Measurements from ENCODE around the gene MYO1H. TPM values are rescaled to one million over a fixed set of nuclear protein-coding genes. Genes with fewer than 3 reads are reported as not detected.

Gene MYO1H
- total RNA-seq, 1 experiment from 2014 or later = not detected

DNA sequence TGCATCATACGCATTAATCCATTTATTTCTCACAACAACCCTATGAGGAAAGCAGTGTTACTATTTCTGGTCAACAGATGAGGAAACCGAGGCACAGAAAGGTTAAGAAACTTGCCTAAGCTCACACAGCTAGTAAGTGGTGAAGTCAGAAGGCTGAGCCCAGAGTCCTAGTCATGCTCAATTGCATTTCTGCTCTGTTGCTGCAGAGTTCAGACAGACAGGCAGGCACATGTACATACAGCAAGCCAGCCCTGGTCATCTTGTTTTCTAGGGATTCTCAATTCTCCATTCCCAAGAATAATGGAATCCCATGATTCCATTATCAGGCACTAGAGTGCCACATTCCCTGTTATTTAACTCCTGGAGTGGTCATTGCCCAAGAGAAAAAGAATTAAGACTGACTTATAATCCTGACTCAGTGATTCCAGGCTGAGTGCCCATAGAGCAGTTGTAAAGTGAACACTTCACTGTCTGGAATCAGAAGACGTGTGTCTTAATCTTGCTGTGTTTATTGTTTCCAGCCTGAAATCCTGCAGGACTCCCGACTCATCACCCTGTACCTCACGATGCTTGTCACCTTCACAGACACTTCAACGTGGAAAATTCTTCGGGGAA is 140.5 kb downstream of the MYO1H start:
- intact Hi-C loops (cut with micrococcal nuclease) = no loop called here
- BruUV-seq (replicated peaks) = no TSS peak
- no peak for ATAC-seq

GRCh38 chr12:109489016-109489954 is 141.6 kb downstream of the MYO1H start:
- ChIA-PET POLR2A (no interaction called here), CTCF (no interaction called here), RAD21 (ENCODE audit: low non-redundant PET in 1 of 2, low total read pairs in 2 of 2, uncharacterized antibody in 2 of 2, unreplicated experiment in 2 of 2) (no interaction called here)
- H3K9me2 ChIP-seq (ENCODE audit: insufficient read depth) = no peaks in the 10 kb centered on the region
- H3K9me3 ChIP-seq (ENCODE audit: control insufficient read depth in 1 of 2, insufficient read depth in 1 of 2, low read depth in 1 of 2, low read length in 2 of 2) = no peaks in the 10 kb centered on the region
- ATAC-seq (no peak), DNase-seq (ENCODE audit: low read depth, low spot score) (no peak)
- peaks cover 26 to 42% of the 10 kb centered on the region in 2 experiments for H3K36me3 ChIP-seq (ENCODE audit: control insufficient read depth in 1 of 2, insufficient read depth in 2 of 2, low read length in 2 of 2)
- H3K27ac ChIP-seq (ENCODE audit: low read depth, low read length) = no peak overlapping the region
- no peaks in the 10 kb centered on the region for H3K79me2 ChIP-seq (ENCODE audit: insufficient read depth, low read length)
- H4K20me1 ChIP-seq (ENCODE audit: insufficient read depth) = no peaks in the 10 kb centered on the region
- no peak overlapping the region for H3K4me2 ChIP-seq (ENCODE audit: low read length)
- H3K4me1 ChIP-seq (ENCODE audit: control insufficient read depth in 1 of 2, insufficient read depth in 2 of 2, low read length in 2 of 2) = no peaks in the 10 kb centered on the region
- no peak overlapping the region for H3K9ac ChIP-seq (ENCODE audit: low read length)
- intact Hi-C loops (cut with micrococcal nuclease) = no loop called here
- no TSS peak for BruUV-seq (replicated peaks)
- no peak overlapping the region for H2AFZ ChIP-seq (ENCODE audit: low read depth, low read length, poor library complexity, severe bottlenecking)
- no peak overlapping the region for H3K4me3 ChIP-seq (replicated peaks in 1 of 2; ENCODE audit: low read depth in 1 of 2, low read length in 2 of 2)
- no peaks in the 10 kb centered on the region for H3K27me3 ChIP-seq (ENCODE audit: insufficient read depth, low read length)
- TF ChIP-seq ZBTB33 (IDR thresholded peaks at IDR 0.05; ENCODE audit: extremely low read depth, insufficient replicate concordance, low read length) (no peak), RAD21 (IDR thresholded peaks at IDR 0.05; ENCODE audit: low read depth) (no peak), POLR2A (IDR thresholded peaks at IDR 0.05; ENCODE audit: borderline replicate concordance, extremely low read depth, insufficient read depth, insufficient read length) (no peak), ZNF274 (IDR thresholded peaks at IDR 0.05; ENCODE audit: low read depth, low read length) (no peak), EZH2phosphoT487 (IDR thresholded peaks at IDR 0.05; ENCODE audit: borderline replicate concordance) (no peak), EGR1 (IDR thresholded peaks at IDR 0.05; ENCODE audit: low read depth) (no peak), MAX (IDR thresholded peaks at IDR 0.05) (no peak), SIN3A (IDR thresholded peaks at IDR 0.05; ENCODE audit: low read depth) (no peak), EZH2 (IDR thresholded peaks at IDR 0.05) (no peak)
- TF ChIP-seq, protein P1, sequence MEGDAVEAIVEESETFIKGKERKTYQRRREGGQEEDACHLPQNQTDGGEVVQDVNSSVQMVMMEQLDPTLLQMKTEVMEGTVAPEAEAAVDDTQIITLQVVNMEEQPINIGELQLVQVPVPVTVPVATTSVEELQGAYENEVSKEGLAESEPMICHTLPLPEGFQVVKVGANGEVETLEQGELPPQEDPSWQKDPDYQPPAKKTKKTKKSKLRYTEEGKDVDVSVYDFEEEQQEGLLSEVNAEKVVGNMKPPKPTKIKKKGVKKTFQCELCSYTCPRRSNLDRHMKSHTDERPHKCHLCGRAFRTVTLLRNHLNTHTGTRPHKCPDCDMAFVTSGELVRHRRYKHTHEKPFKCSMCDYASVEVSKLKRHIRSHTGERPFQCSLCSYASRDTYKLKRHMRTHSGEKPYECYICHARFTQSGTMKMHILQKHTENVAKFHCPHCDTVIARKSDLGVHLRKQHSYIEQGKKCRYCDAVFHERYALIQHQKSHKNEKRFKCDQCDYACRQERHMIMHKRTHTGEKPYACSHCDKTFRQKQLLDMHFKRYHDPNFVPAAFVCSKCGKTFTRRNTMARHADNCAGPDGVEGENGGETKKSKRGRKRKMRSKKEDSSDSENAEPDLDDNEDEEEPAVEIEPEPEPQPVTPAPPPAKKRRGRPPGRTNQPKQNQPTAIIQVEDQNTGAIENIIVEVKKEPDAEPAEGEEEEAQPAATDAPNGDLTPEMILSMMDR (IDR thresholded peaks at IDR 0.05 in 2 of 3, conservative IDR thresholded peaks at IDR 0.05 in 1 of 3; ENCODE audit: borderline replicate concordance in 1 of 3, insufficient read depth in 1 of 3, low read depth in 2 of 3, low read length in 2 of 3) = no peak

More for the DNA sequence above, 140.5 kb downstream of the MYO1H start:
- ChIA-PET CTCF (no interaction called here), RAD21 (ENCODE audit: low non-redundant PET in 1 of 2, low total read pairs in 2 of 2, uncharacterized antibody in 2 of 2, unreplicated experiment in 2 of 2) (no interaction called here), POLR2A (no interaction called here)
- no peak for DNase-seq (ENCODE audit: low read depth, low spot score)
- Histone ChIP-seq H3K27ac (ENCODE audit: low read depth, low read length) (no peak overlapping the region), H3K36me3 (ENCODE audit: control insufficient read depth in 1 of 2, insufficient read depth in 2 of 2, low read length in 2 of 2) (peaks cover 26 to 45% of the 10 kb centered on the region in 2 experiments), H3K79me2 (ENCODE audit: insufficient read depth, low read length) (no peaks in the 10 kb centered on the region), H3K4me2 (ENCODE audit: low read length) (no peak overlapping the region), H3K4me1 (ENCODE audit: control insufficient read depth in 1 of 2, insufficient read depth in 2 of 2, low read length in 2 of 2) (no peaks in the 10 kb centered on the region), H3K9ac (ENCODE audit: low read length) (no peak overlapping the region), H3K27me3 (ENCODE audit: insufficient read depth, low read length) (no peaks in the 10 kb centered on the region), H3K4me3 (replicated peaks in 1 of 2; ENCODE audit: low read depth in 1 of 2, low read length in 2 of 2) (no peak overlapping the region), H2AFZ (ENCODE audit: low read depth, low read length, poor library complexity, severe bottlenecking) (no peak overlapping the region), H3K9me2 (ENCODE audit: insufficient read depth) (no peaks in the 10 kb centered on the region), H4K20me1 (ENCODE audit: insufficient read depth) (no peaks in the 10 kb centered on the region), H3K9me3 (ENCODE audit: control insufficient read depth in 1 of 2, insufficient read depth in 1 of 2, low read depth in 1 of 2, low read length in 2 of 2) (no peaks in the 10 kb centered on the region)
- TF ChIP-seq POLR2A (IDR thresholded peaks at IDR 0.05; ENCODE audit: borderline replicate concordance, extremely low read depth, insufficient read depth, insufficient read length) = no peak
- TF ChIP-seq CEBPB (IDR thresholded peaks at IDR 0.05; ENCODE audit: low read depth) = no peak
- TF ChIP-seq SP1 (IDR thresholded peaks at IDR 0.05; ENCODE audit: low read depth) = no peak

Measured in HCT116 (cell line).